Naive B cell (primary cell): ENCODE data around the gene CACNA1C. TPM values are rescaled to one million over a fixed set of nuclear protein-coding genes. Genes with fewer than 3 reads are reported as not detected.

Source experiments
- ATAC-seq, 2 donors: fragments of 150-1000 bp; cut with Tn5 transposase; 2 replicates each; pipeline ENCODE4 v1.10.0; 2021; ENCODE audit warnings: low read depth in 2 of 2, mild to moderate bottlenecking in 2 of 2, moderate library complexity in 2 of 2
- DNase-seq: peaks from one replicate; pipeline ENCODE4 v3.0.0; 2022
- H3K27ac Mint-ChIP-seq, 6 donors: one replicate each; pipeline ENCODE4 v1.8.0; 2020 to 2022; ENCODE audit warnings: mild to moderate bottlenecking in 6 of 6, mixed read lengths in 6 of 6, moderate library complexity in 5 of 6, inconsistent platforms in 2 of 6
- H3K27me3 Mint-ChIP-seq, 3 donors: one replicate each; pipeline ENCODE4 v1.8.0; 2021 to 2022; ENCODE audit warnings: mixed read lengths in 3 of 3, mild to moderate bottlenecking in 1 of 3
- H3K36me3 Mint-ChIP-seq, 2 donors: one replicate each; pipeline ENCODE4 v1.8.0; 2020 to 2022; ENCODE audit warnings: mixed read lengths in 2 of 2, inconsistent platforms in 1 of 2, mild to moderate bottlenecking in 1 of 2
- H3K4me1 Mint-ChIP-seq, 3 donors: one replicate each; pipeline ENCODE4 v1.8.0; 2020 to 2022; ENCODE audit warnings: mixed read lengths in 3 of 3, inconsistent platforms in 1 of 3, mild to moderate bottlenecking in 1 of 3, moderate library complexity in 1 of 3
- H3K4me3 Mint-ChIP-seq, 8 donors: one replicate each; pipeline ENCODE4 v1.8.0; 2020 to 2022; ENCODE audit warnings: mild to moderate bottlenecking in 8 of 8, mixed read lengths in 8 of 8, moderate library complexity in 8 of 8, inconsistent platforms in 2 of 8
- H3K9me3 Mint-ChIP-seq, 7 donors: one replicate each; pipeline ENCODE4 v1.8.0; 2020 to 2022; ENCODE audit warnings: mixed read lengths in 7 of 7, mild to moderate bottlenecking in 5 of 7, inconsistent platforms in 2 of 7, moderate library complexity in 1 of 7
- polyA plus RNA-seq, 6 donors: library from polyadenylated mRNA; unstranded; fragments of 300-500 nt; fragmentation: Illumina TruSeq; gene quantifications; one replicate each; pipeline ENCODE4 v1.2.3, GENCODE V29; 2021; ENCODE audit warnings: low read depth in 6 of 6

Gene CACNA1C
- polyA plus RNA-seq, 6 donors from 2014 or later = 0.03 to 0.09 (median 0.06) TPM; not detected in 1

GRCh38 chr12:2574355-2574935, 521.7 kb downstream of the CACNA1C start:
- DNase-seq (no peak), ATAC-seq (no peak)
- H3K4me3 Mint-ChIP-seq = no peak overlapping the region

GRCh38 chr12:2575245-2575644, 522.5 kb downstream of the CACNA1C start:
- peaks cover 5 to 31% (median 19%) of the 10 kb centered on the region in 3 donors for H3K27me3 Mint-ChIP-seq
- ATAC-seq = no peak
- H3K36me3 Mint-ChIP-seq = no peaks in the 10 kb centered on the region
- peaks cover 0 to 4% (median 0%) of the 10 kb centered on the region in 3 donors for H3K4me1 Mint-ChIP-seq
- H3K9me3 Mint-ChIP-seq = peaks cover 0 to 5% (median 0%) of the 10 kb centered on the region in 7 donors
- H3K4me3 Mint-ChIP-seq = no peak overlapping the region
- no peak overlapping the region for H3K27ac Mint-ChIP-seq
- DNase-seq = no peak

More at GRCh38 chr12:2574355-2574935, 521.7 kb downstream of the CACNA1C start:
- H3K27me3 Mint-ChIP-seq = peaks cover 5 to 31% (median 19%) of the 10 kb centered on the region in 3 donors
- peaks cover 0 to 4% (median 0%) of the 10 kb centered on the region in 3 donors for H3K4me1 Mint-ChIP-seq
- H3K9me3 Mint-ChIP-seq = peaks cover 0 to 5% (median 0%) of the 10 kb centered on the region in 7 donors
- no peaks in the 10 kb centered on the region for H3K36me3 Mint-ChIP-seq
- peak overlapping the region in 1 of 6 donors; percentile 15 for H3K27ac Mint-ChIP-seq

GRCh38 chr12:2578211-2578610, 525.4 kb downstream of the CACNA1C start:
- Mint-ChIP-seq H3K36me3 (no peaks in the 10 kb centered on the region), H3K4me1 (peaks cover 0 to 4% (median 0%) of the 10 kb centered on the region in 3 donors), H3K27me3 (peaks cover 15 to 37% (median 21%) of the 10 kb centered on the region in 3 donors), H3K27ac (no peak overlapping the region), H3K4me3 (peak overlapping the region in 1 of 8 donors; percentile 68), H3K9me3 (peaks cover 0 to 2% (median 0%) of the 10 kb centered on the region in 7 donors)
- ATAC-seq = no peak
- no peak for DNase-seq

DNA sequence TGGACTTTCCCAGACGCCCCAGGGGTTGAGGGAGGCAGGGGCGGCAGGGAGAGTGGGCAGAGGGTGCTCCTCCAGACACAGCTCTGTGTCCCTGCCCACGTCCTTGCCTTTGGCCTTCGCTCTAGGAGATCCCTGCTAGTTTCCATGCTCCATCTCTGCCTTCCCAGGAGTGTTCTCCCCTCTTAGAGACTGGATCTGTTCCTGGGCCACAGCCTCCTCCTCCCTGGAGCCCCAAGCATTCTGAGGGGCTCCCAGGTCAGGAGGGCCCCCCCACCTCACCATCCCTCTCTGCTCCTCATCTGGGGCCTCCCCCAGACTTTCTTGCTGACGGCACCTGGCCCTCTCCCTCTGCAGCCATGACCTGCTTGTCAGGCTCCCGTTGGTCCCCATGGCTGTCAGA, 526.0 kb downstream of the CACNA1C start:
- Mint-ChIP-seq H3K9me3 (peaks cover 0 to 2% (median 0%) of the 10 kb centered on the region in 7 donors), H3K27ac (no peak overlapping the region), H3K27me3 (peaks cover 15 to 41% (median 27%) of the 10 kb centered on the region in 3 donors), H3K4me1 (peaks cover 0 to 4% (median 4%) of the 10 kb centered on the region in 3 donors), H3K4me3 (no peak overlapping the region), H3K36me3 (no peaks in the 10 kb centered on the region)
- DNase-seq (no peak), ATAC-seq (no peak)

GRCh38 chr12:2580821-2581220, 528.0 kb downstream of the CACNA1C start:
- no peaks in the 10 kb centered on the region for H3K9me3 Mint-ChIP-seq
- peaks cover 25 to 46% (median 30%) of the 10 kb centered on the region in 3 donors for H3K27me3 Mint-ChIP-seq
- no peaks in the 10 kb centered on the region for H3K36me3 Mint-ChIP-seq
- peaks cover 0 to 4% (median 4%) of the 10 kb centered on the region in 3 donors for H3K4me1 Mint-ChIP-seq
- ATAC-seq (no peak), DNase-seq (no peak)
- H3K4me3 Mint-ChIP-seq = no peak overlapping the region
- H3K27ac Mint-ChIP-seq = no peak overlapping the region

DNA sequence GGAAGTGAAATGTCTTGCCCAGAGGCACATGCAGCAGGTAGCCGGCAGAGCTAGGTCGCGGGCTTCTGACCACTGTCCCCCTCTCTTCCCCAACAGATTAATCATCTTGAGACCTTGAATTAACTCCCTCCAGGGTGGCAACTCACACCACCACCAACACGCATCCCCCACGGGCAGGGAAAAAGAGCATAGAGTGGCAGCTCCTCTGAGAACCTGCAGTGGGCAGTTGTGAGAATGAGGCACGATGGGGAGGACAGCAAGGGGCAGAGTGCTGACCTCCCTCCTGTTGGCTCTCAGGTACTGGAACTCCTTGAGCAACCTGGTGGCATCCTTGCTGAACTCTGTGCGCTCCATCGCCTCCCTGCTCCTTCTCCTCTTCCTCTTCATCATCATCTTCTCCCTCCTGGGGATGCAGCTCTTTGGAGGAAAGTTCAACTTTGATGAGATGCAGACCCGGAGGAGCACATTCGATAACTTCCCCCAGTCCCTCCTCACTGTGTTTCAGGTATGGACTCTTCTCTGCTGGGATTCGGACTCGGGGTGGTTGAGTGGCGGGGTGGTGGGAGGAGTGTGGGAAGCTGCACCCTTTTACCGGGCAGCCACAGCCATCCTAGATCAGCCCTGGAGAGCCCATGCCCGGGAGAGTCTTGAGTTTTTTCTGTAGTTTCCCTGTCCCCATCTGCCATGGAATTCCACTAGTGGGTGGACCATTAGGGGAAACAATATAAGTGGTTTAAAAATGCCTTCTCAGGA, 528.7 kb downstream of the CACNA1C start:
- Mint-ChIP-seq H3K4me3 (no peak overlapping the region), H3K9me3 (no peaks in the 10 kb centered on the region), H3K4me1 (peaks cover 0 to 4% (median 4%) of the 10 kb centered on the region in 3 donors), H3K27me3 (peaks cover 29 to 48% (median 34%) of the 10 kb centered on the region in 3 donors), H3K36me3 (no peaks in the 10 kb centered on the region), H3K27ac (no peak overlapping the region)
- DNase-seq (no peak), ATAC-seq (no peak)

- Mint-ChIP-seq H3K36me3 (no peaks in the 10 kb centered on the region), H3K27ac (no peak overlapping the region), H3K9me3 (no peaks in the 10 kb centered on the region), H3K4me1 (peaks cover 0 to 4% (median 4%) of the 10 kb centered on the region in 3 donors), H3K4me3 (peak overlapping the region in 1 of 8 donors; percentile 9), H3K27me3 (peaks cover 30 to 57% (median 41%) of the 10 kb centered on the region in 3 donors)
- ATAC-seq (no peak), DNase-seq (no peak)
Measured at GRCh38 chr12:2582631-2583030, 529.8 kb downstream of the CACNA1C start.

- DNase-seq = no peak
- peaks cover 0 to 4% (median 4%) of the 10 kb centered on the region in 3 donors for H3K4me1 Mint-ChIP-seq
- H3K27ac Mint-ChIP-seq = no peak overlapping the region
- peaks cover 30 to 62% (median 46%) of the 10 kb centered on the region in 3 donors for H3K27me3 Mint-ChIP-seq
- ATAC-seq = peak; percentile 32 to 34
- peak overlapping the region in 1 of 8 donors; percentile 4 for H3K4me3 Mint-ChIP-seq
- no peaks in the 10 kb centered on the region for H3K36me3 Mint-ChIP-seq
- no peaks in the 10 kb centered on the region for H3K9me3 Mint-ChIP-seq
Measured at GRCh38 chr12:2583091-2583497, 530.3 kb downstream of the CACNA1C start.

DNA sequence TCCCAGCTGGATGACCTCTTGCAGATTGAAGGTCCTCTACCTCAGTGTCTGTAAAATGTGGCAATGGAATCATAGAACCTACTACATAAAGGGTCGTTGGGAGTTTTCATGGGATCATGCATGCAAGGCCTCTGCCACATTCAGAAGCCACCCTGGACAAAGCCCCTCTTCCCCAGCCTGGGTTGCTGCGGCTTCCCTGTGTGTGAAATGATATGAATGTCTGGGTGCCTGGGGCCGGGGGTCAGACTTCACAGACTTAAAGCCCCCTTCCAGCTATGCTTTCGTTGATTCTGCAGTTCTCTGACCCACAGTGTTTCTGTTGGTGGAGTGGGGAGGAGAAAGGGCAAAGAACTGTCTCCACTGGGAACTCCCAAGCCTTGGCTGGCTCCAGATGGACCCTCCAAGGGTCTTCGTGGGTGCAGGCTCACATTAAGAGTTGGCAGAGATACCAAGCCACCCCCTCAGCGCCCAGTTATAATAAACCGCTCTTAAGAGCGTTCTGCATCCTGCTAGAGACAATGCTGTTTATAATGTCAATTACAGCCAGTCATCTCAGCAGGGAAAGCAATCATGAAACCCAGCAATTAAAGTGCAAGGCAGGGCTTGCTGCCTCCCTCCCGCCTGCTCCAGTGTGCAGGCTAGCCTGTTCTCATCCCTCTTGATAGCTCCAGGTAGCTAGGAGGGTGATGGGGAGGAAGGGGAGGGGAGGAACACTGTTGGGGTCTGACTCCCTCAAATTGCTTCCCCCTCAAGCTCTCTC, 531.0 kb downstream of the CACNA1C start:
- H3K4me1 Mint-ChIP-seq = peaks cover 0 to 4% (median 4%) of the 10 kb centered on the region in 3 donors
- no peaks in the 10 kb centered on the region for H3K36me3 Mint-ChIP-seq
- ATAC-seq (no peak), DNase-seq (no peak)
- H3K27me3 Mint-ChIP-seq = peaks cover 30 to 69% (median 53%) of the 10 kb centered on the region in 3 donors
- H3K9me3 Mint-ChIP-seq = no peaks in the 10 kb centered on the region
- H3K27ac Mint-ChIP-seq = peak overlapping the region in 1 of 6 donors; percentile 75
- peak overlapping the region in 1 of 8 donors; percentile 4 for H3K4me3 Mint-ChIP-seq

GRCh38 chr12:2586156-2587038, 533.6 kb downstream of the CACNA1C start:
- H3K4me1 Mint-ChIP-seq = peaks cover 0 to 4% (median 4%) of the 10 kb centered on the region in 3 donors
- H3K36me3 Mint-ChIP-seq = peaks cover 0 to 4% of the 10 kb centered on the region in 2 donors
- H3K27ac Mint-ChIP-seq = no peak overlapping the region
- peaks cover 0 to 4% (median 2%) of the 10 kb centered on the region in 7 donors for H3K9me3 Mint-ChIP-seq
- no peak overlapping the region for H3K4me3 Mint-ChIP-seq
- H3K27me3 Mint-ChIP-seq = peaks cover 30 to 70% (median 59%) of the 10 kb centered on the region in 3 donors
- DNase-seq (no peak), ATAC-seq (no peak)

DNA sequence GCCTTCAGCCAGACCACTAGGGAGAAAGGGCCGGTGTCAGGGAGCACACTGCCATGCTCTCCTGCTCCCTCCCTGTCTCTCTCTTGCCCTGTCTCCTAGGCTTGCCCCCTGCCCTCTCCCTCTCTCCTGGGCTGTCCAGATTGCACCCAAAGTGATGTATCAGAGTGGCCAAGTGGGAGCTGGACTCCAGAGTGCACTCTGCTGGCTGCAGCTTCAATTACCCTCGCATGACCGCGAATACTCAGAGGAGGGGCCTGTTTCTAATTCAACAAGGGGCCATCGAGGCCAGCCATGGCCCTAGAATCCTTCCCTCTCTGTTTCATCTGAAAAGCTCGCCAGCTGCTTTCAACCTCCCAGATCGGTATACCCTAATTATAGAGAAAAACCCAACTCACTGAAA, 535.6 kb downstream of the CACNA1C start:
- H3K27me3 Mint-ChIP-seq = peaks cover 20 to 55% (median 45%) of the 10 kb centered on the region in 3 donors
- peaks cover 0 to 6% of the 10 kb centered on the region in 2 donors for H3K36me3 Mint-ChIP-seq
- peaks cover 3 to 23% (median 6%) of the 10 kb centered on the region in 7 donors for H3K9me3 Mint-ChIP-seq
- no peak overlapping the region for H3K27ac Mint-ChIP-seq
- ATAC-seq (no peak), DNase-seq (no peak)
- H3K4me1 Mint-ChIP-seq = peaks cover 0 to 3% (median 0%) of the 10 kb centered on the region in 3 donors
- no peak overlapping the region for H3K4me3 Mint-ChIP-seq

DNA sequence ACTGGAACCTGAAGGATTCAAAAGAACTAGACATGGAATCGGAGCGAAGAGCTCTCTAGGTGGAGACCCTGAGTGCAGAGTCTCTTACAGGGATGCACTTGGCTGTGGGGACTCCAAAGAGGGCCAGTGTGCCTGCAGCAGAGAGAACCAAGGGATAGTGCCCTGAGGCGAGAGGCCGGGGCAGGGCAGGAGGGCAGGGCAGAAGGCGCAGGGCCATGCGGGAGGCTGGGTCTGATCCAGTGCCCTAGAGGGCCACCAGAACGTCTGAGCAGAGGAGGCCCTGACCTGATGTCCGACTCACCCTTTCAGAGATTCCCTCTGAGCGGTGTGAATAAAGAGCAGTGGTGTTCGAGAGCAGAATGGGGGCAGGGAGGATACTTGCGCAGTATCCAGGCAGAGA, 536.6 kb downstream of the CACNA1C start:
- Mint-ChIP-seq H3K4me1 (no peaks in the 10 kb centered on the region), H3K36me3 (peaks cover 0 to 12% of the 10 kb centered on the region in 2 donors), H3K27ac (no peak overlapping the region), H3K9me3 (peaks cover 7 to 34% (median 15%) of the 10 kb centered on the region in 7 donors), H3K27me3 (peaks cover 19 to 47% (median 34%) of the 10 kb centered on the region in 3 donors), H3K4me3 (peak overlapping the region in 1 of 8 donors; percentile 36)
- ATAC-seq = no peak
- DNase-seq = no peak
